ENCODE measurements around the gene ECHDC1. TPM values are rescaled to one million over a fixed set of nuclear protein-coding genes. Genes with fewer than 3 reads are reported as not detected.

Gene ECHDC1
- polyA plus RNA-seq, 1 experiment: 60.7 TPM

GRCh38 chr6:127349980-127350379 is 6.6 kb upstream of the ECHDC1 start:
- no peak for DNase-seq (ENCODE audit: low read depth, low spot score)
- POLR2A ChIA-PET: no interaction called here
- Histone ChIP-seq H3K27ac (ENCODE audit: low read depth, low read length) (no peak overlapping the region), H3K4me3 (ENCODE audit: low read depth, low read length) (no peak overlapping the region), H3K9me3 (ENCODE audit: control insufficient read depth, insufficient read depth, low read length) (no peaks in the 10 kb centered on the region), H3K27me3 (ENCODE audit: control insufficient read depth, insufficient read depth, low read length) (no peaks in the 10 kb centered on the region)
- TF ChIP-seq CTCF (IDR thresholded peaks at IDR 0.05; ENCODE audit: low read depth, low read length): no peak
- CTCF ChIA-PET: no interaction called here

- POLR2A ChIA-PET: no interaction called here
- no peaks in the 10 kb centered on the region for H3K27me3 ChIP-seq (ENCODE audit: control insufficient read depth, insufficient read depth, low read length)
- TF ChIP-seq CTCF (IDR thresholded peaks at IDR 0.05; ENCODE audit: low read depth, low read length): no peak
- CTCF ChIA-PET: interaction anchor here (0.9 to 1.5 kb wide), 2 partner anchors 72 to 168 kb away, joined by 3 to 4 read pairs; no protein-coding TSS in a partner anchor
- no peak overlapping the region for H3K4me3 ChIP-seq (ENCODE audit: low read depth, low read length)
- DNase-seq (ENCODE audit: low read depth, low spot score): no peak
- no peak overlapping the region for H3K27ac ChIP-seq (ENCODE audit: low read depth, low read length)
- H3K9me3 ChIP-seq (ENCODE audit: control insufficient read depth, insufficient read depth, low read length): no peaks in the 10 kb centered on the region
These were observed 4.7 kb upstream of the ECHDC1 start for GRCh38 chr6:127348028-127348661.

GRCh38 chr6:127347178-127347577 is 3.8 kb upstream of the ECHDC1 start:
- DNase-seq (ENCODE audit: low read depth, low spot score): no peak
- CTCF ChIA-PET: interaction anchor here (0.9 to 1.5 kb wide), 2 partner anchors 73 to 169 kb away, joined by 3 to 4 read pairs; no protein-coding TSS in a partner anchor
- TF ChIP-seq CTCF (IDR thresholded peaks at IDR 0.05; ENCODE audit: low read depth, low read length): no peak

GRCh38 chr6:127345521-127345920 is 2.1 kb upstream of the ECHDC1 start:
- no peaks in the 10 kb centered on the region for H3K27me3 ChIP-seq (ENCODE audit: control insufficient read depth, insufficient read depth, low read length)
- no peak overlapping the region for H3K4me3 ChIP-seq (ENCODE audit: low read depth, low read length)
- no peak for DNase-seq (ENCODE audit: low read depth, low spot score)
- no peak overlapping the region for H3K27ac ChIP-seq (ENCODE audit: low read depth, low read length)
- no peaks in the 10 kb centered on the region for H3K9me3 ChIP-seq (ENCODE audit: control insufficient read depth, insufficient read depth, low read length)
- CTCF ChIA-PET: interaction anchor here (0.7 kb wide), 1 partner anchor 512 kb away, joined by 6 read pairs; no protein-coding TSS in a partner anchor
- no peak for TF ChIP-seq CTCF (IDR thresholded peaks at IDR 0.05; ENCODE audit: low read depth, low read length)
- POLR2A ChIA-PET: no interaction called here

More at GRCh38 chr6:127347178-127347577, 3.8 kb upstream of the ECHDC1 start:
- H3K27me3 ChIP-seq (ENCODE audit: control insufficient read depth, insufficient read depth, low read length): no peaks in the 10 kb centered on the region
- no peaks in the 10 kb centered on the region for H3K9me3 ChIP-seq (ENCODE audit: control insufficient read depth, insufficient read depth, low read length)
- POLR2A ChIA-PET: no interaction called here
- no peak overlapping the region for H3K27ac ChIP-seq (ENCODE audit: low read depth, low read length)
- no peak overlapping the region for H3K4me3 ChIP-seq (ENCODE audit: low read depth, low read length)

Measured in AG04450 (cell line).